Activated CD4-positive, alpha-beta memory T cell treated with anti-CD3 and anti-CD28 coated beads, Interleukin-2, amount 10 ng/mL, durations not matched to agents 7 days and 5 days (primary cell): ENCODE measurements around the gene KCNK7. TPM values are rescaled to one million over a fixed set of nuclear protein-coding genes. Genes with fewer than 3 reads are reported as not detected.

ENCODE experiments used
- CTCF ChIA-PET: fragments of 350-600 bp; sonication (Branson Sonifier 250); formaldehyde crosslinking; loops from one replicate; lab custom pipeline; 2021; ENCODE audit warnings: antibody characterized with exemption, inconsistent platforms; lab: Charles Lee
- POLR2A ChIA-PET: fragments of 350-600 bp; sonication (Branson Sonifier 250); formaldehyde crosslinking; loops from one replicate; lab custom pipeline; 2021; ENCODE audit warnings: antibody characterized with exemption; lab: Charles Lee
- DNase-seq: peaks from one replicate; pipeline ENCODE4 v3.0.0-alpha.2; 2020
- H3K27ac Mint-ChIP-seq: one replicate; pipeline ENCODE4 v1.8.0; 2021; ENCODE audit warnings: mild to moderate bottlenecking, mixed read lengths
- H3K27me3 Mint-ChIP-seq: one replicate; pipeline ENCODE4 v1.8.0; 2021; ENCODE audit warnings: mixed read lengths
- H3K36me3 Mint-ChIP-seq: one replicate; pipeline ENCODE4 v1.8.0; 2021; ENCODE audit warnings: low read depth, mixed read lengths
- H3K4me1 Mint-ChIP-seq: one replicate; pipeline ENCODE4 v1.8.0; 2021; ENCODE audit warnings: mixed read lengths
- H3K4me3 Mint-ChIP-seq: one replicate; pipeline ENCODE4 v1.8.0; 2021; ENCODE audit warnings: mild to moderate bottlenecking, mixed read lengths
- H3K9me3 Mint-ChIP-seq: one replicate; pipeline ENCODE4 v1.8.0; 2021; ENCODE audit warnings: mixed read lengths
- total RNA-seq, 2 experiments: library from RNA; stranded (reverse); gene quantifications; one replicate each; pipeline ENCODE4 v1.2.3, GENCODE V29; 2021

The KCNK7 gene
- total RNA-seq, 2 experiments from 2014 or later = 0.80 to 1.0 TPM

DNA sequence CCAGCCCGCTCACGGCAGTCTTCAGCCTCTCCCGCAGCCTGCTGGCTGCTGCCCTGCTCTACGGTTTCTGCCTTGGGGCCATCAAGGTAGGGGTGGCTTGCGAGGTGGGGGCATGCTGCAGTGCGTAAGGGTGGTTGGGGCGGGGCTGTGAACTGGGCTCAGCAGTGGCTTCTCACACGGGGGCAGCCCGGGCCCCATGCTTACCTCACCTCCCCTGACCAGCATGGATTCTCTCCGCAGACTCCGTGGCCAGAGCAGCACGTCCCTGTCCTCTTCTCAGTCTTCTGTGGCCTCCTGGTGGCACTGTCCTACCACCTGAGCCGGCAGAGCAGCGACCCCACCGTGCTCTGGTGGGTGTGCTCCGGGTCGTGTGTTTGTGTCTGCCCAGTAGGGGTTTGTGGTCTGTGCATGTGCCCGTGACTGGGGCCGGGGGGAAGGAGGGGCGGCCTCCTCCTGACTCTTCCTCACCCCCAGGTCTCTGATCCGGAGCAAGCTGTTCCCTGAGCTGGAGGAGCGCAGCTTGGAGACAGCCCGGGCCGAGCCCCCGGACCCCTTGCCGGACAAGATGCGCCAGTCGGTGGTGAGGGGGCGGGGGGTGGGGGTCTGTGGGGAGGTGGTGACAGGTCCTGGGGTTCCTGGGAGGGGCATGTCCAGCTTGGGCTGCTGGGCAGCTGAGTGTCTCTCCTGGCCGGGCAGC is 29.5 kb upstream of the KCNK7 start:
- Mint-ChIP-seq H3K9me3 (no peaks in the 10 kb centered on the region), H3K27me3 (no peaks in the 10 kb centered on the region), H3K4me3 (no peak overlapping the region), H3K36me3 (peaks cover 45% of the 10 kb centered on the region), H3K4me1 (peaks cover 5% of the 10 kb centered on the region), H3K27ac (no peak overlapping the region)
- no peak for DNase-seq
- POLR2A ChIA-PET = interaction anchor here (0.6 to 1.7 kb wide), 6 partner anchors 7 to 38 kb away, joined by 3 to 6 read pairs (median 4); partner anchors contain the start of genes RELA and SIPA1
- CTCF ChIA-PET = interaction anchor here (0.8 to 2.2 kb wide), 7 partner anchors 8 to 148 kb away, joined by 3 to 9 read pairs (median 5); partner anchors contain the start of genes RELA and SIPA1

DNA sequence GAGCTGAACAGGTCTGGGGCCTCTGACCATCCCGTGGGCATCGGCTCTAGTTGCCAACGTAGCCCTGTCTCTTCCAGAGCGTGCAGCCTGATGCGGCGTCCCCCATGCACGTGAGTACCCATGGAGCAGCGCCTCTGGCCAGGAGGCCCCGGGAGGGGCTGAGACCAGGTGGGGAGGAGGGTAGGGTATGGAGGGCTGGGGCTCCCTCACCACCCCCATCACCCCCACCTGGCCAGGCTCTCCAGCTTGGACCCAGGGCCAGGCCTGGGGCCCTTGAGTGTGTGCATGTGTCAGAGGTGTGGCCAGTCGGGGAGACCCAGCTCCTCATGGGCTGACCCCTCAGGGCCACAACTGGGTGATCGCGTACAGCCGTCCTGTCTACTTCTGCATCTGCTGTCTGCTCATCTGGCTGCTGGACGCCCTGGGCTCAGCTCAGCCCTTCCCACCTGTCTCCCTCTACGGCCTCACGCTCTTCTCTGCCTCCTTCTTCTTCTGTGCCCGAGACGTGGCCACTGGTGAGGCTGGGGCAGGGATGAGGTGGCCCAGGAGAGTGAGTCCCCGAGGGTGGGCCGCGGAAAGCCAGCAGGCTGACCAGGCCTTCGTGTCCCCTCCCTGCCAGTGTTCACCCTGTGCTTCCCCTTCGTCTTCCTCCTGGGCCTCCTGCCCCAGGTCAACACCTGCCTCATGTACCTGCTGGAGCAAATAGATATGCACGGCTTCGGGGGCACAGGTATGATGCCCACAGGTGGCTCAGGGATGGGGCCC is 28.4 kb upstream of the KCNK7 start:
- no peaks in the 10 kb centered on the region for H3K9me3 Mint-ChIP-seq

DNA sequence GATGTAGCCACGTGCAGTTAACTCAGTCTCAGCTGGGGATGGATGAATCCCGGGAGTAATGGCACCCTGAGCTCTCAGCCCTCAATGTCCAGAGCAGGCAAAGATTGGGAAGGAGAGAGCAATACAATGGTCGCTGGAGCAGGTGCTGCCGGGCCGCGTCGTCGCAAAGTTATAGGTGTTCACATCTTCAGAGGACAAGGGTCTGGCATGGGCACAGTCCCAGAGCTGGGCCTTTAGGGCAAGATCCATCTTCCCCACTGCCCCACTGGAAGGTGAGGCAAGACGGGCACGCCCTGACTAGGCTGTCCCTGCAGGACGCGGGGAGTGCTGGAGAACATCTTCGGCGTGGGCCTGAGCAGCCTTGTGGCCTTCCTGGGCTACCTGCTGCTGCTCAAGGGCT is 27.6 kb upstream of the KCNK7 start:
- H3K4me3 Mint-ChIP-seq = no peak overlapping the region
- POLR2A ChIA-PET = interaction anchor here (0.7 to 1.1 kb wide), 4 partner anchors 11 to 38 kb away, joined by 3 to 4 read pairs (median 3); no protein-coding TSS in a partner anchor
- CTCF ChIA-PET = no interaction called here
- peak overlapping the region; percentile 3 for H3K27ac Mint-ChIP-seq
- H3K36me3 Mint-ChIP-seq = peaks cover 52% of the 10 kb centered on the region
- H3K9me3 Mint-ChIP-seq = no peaks in the 10 kb centered on the region
- DNase-seq = no peak
- H3K4me1 Mint-ChIP-seq = peaks cover 6% of the 10 kb centered on the region
- H3K27me3 Mint-ChIP-seq = no peaks in the 10 kb centered on the region

More for the DNA sequence above, 28.4 kb upstream of the KCNK7 start:
- CTCF ChIA-PET = no interaction called here
- Mint-ChIP-seq H3K27ac (no peak overlapping the region), H3K4me1 (peaks cover 6% of the 10 kb centered on the region), H3K36me3 (peaks cover 47% of the 10 kb centered on the region), H3K27me3 (no peaks in the 10 kb centered on the region), H3K4me3 (no peak overlapping the region)
- no peak for DNase-seq
- POLR2A ChIA-PET = interaction anchor here (1.0 to 1.6 kb wide), 5 partner anchors 8 to 30 kb away, joined by 3 to 6 read pairs (median 3); no protein-coding TSS in a partner anchor

DNA sequence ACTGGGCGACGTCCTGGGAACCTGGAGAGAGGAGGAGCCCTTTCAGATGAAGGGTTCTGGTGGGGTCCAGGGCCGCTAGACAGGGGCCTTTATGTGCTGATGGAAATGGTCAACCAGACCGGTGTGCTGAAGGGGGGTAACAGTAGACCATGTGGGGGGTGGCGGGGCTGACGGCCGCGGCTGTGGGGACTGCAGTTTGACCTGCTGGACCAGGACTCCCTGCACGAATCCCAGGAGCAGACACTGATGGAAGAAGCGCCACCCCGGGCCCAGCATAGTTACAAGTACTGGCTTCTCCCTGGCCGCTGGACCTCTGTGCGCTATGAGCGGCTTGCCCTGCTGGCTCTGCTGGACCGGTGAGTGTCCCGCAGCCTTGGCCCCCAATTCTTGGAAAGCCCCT is 26.4 kb upstream of the KCNK7 start:
- Mint-ChIP-seq H3K27ac (no peak overlapping the region), H3K4me3 (no peak overlapping the region), H3K36me3 (peaks cover 45% of the 10 kb centered on the region), H3K4me1 (peaks cover 14% of the 10 kb centered on the region), H3K27me3 (no peaks in the 10 kb centered on the region), H3K9me3 (no peaks in the 10 kb centered on the region)
- ChIA-PET CTCF (no interaction called here), POLR2A (no interaction called here)
- no peak for DNase-seq

DNA sequence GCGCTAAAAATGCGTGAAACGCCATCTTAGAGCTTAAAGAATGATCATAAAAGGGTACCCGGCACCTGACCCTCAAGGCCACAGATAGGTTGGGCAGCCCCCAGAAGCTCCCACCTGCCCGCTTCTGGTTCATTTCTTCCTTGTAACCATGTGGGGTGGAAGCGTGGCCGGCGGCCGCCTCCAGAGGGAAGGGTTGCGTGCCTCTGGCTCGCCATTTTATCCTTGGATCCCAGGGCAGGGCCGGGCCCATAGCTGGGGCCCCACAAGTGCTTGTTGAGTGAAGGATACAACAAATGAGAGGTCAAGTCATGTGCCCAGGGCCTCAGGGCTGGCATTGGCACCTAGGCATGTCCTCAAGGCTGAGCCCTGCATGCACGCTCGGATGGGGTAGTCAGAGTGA is 25.9 kb upstream of the KCNK7 start:
- Mint-ChIP-seq H3K4me3 (no peak overlapping the region), H3K36me3 (peaks cover 45% of the 10 kb centered on the region), H3K9me3 (no peaks in the 10 kb centered on the region), H3K27ac (no peak overlapping the region), H3K27me3 (no peaks in the 10 kb centered on the region), H3K4me1 (peaks cover 19% of the 10 kb centered on the region)
- DNase-seq = no peak
- ChIA-PET CTCF (no interaction called here), POLR2A (no interaction called here)

DNA sequence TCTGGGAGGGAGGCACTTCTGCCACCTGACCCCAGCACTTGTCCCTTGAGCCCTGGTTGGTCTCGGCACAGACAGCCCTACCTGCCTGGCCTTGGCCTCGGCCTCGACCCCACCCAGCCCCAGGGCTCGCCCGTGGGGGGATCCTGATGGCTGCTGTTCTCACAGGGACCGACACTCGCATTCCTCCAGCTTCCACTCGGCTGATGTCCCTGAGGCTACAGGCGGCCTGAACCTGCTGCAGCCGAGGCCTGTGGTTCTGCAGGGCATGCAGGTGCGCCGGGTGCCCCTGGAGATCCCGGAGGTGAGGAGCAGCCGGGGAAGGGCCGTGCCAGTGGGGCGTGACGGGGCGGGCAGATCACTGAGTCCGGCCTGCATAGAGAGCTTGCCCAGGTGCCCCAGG is 25.1 kb upstream of the KCNK7 start:
- Mint-ChIP-seq H3K27ac (no peak overlapping the region), H3K4me3 (no peak overlapping the region), H3K4me1 (peaks cover 18% of the 10 kb centered on the region), H3K9me3 (no peaks in the 10 kb centered on the region), H3K27me3 (no peaks in the 10 kb centered on the region), H3K36me3 (peaks cover 40% of the 10 kb centered on the region)
- no peak for DNase-seq
- ChIA-PET POLR2A (no interaction called here), CTCF (no interaction called here)

DNA sequence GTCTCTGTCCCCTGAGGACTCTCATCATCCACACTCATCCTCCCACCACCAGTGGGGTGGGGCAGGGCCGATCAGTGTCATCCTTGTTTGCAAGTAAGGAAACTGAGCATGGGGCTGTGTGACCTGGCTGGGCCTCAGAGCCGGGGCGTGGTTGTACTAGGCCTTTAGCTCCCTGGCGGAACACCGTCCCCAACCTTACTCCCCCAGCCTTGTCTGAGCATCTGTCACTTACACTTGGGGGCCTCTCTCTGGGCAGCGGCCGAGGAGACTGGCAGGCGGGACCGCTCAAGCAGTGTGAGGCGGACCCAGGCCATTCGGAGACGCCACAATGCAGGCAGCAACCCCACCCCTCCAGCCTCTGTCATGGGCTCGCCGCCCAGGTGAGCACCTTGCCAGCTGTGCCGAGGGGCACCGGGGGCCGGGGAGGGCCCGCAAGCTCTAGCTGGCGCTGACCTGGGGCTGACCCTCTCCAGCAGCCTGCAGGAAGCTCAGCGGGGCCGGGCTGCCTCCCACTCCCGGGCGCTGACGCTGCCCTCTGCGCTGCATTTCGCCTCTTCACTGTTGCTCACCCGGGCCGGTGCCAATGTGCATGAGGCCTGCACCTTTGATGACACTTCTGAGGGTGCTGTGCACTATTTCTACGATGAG is 23.8 kb upstream of the KCNK7 start:
- POLR2A ChIA-PET = interaction anchor here (1.8 kb wide), 1 partner anchor 43 kb away, joined by 5 read pairs; the partner anchor contains the start of gene RELA

DNA sequence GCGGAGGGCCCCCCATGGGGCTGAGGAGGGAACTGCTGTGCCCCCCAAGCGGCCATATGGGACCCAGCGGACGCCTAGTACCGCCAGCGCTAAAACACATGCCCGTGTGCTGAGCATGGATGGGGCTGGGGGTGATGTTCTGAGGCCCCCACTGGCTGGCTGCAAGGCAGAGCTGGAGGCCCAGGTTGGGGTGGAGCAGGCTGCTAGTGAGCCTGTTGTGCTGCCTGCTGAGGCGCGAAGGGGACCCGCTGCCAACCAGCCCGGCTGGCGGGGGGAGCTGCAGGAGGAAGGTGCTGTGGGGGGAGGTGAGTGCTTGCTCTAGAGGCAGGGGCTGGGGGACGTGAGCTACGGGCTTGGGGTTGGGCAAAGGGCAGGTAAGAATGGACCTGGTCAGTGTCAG is 23.2 kb upstream of the KCNK7 start:
- POLR2A ChIA-PET = interaction anchor here (1.8 to 6.9 kb wide), 2 partner anchors 21 to 44 kb away, joined by 5 to 82 read pairs; partner anchors contain the start of genes RELA and SIPA1
- CTCF ChIA-PET = no interaction called here
- no peak overlapping the region for H3K27ac Mint-ChIP-seq

More for the DNA sequence above, 23.8 kb upstream of the KCNK7 start:
- Mint-ChIP-seq H3K9me3 (no peaks in the 10 kb centered on the region), H3K36me3 (peaks cover 39% of the 10 kb centered on the region), H3K4me1 (peaks cover 18% of the 10 kb centered on the region), H3K27ac (no peak overlapping the region), H3K27me3 (no peaks in the 10 kb centered on the region), H3K4me3 (no peak overlapping the region)
- CTCF ChIA-PET = interaction anchor here (1.2 kb wide), 1 partner anchor 31 kb away, joined by 3 read pairs; no protein-coding TSS in a partner anchor
- DNase-seq = no peak

DNA sequence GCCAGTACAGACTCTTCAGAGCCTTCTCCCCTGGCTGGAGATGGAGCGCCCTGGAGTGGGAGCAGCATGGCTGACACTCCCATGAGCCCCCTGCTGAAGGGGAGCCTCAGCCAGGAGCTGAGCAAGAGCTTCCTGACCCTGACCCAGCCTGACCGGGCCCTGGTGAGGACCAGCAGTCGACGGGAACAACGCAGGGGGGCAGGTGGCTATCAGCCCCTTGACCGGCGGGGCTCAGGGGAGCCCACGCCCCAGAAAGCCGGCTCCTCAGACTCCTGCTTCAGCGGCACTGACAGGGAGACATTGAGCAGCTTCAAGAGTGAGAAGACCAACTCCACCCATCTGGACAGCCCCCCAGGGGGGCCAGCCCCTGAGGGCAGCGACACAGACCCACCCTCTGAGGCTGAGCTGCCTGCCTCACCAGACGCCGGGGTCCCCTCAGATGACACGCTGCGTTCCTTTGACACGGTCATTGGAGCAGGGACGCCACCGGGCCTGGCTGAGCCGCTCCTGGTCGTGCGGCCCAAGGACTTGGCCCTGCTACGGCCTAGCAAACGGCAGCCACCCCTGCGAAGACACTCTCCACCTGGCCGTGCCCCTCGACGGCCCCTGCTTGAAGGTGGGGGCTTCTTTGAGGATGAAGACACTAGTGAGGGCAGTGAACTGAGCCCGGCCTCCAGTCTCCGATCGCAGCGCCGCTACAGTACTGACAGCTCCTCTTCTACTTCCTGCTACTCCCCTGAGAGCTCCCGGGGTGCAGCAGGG is 22.6 kb upstream of the KCNK7 start:
- Mint-ChIP-seq H3K4me3 (no peak overlapping the region), H3K27ac (no peak overlapping the region), H3K4me1 (peaks cover 19% of the 10 kb centered on the region), H3K9me3 (no peaks in the 10 kb centered on the region), H3K27me3 (no peaks in the 10 kb centered on the region), H3K36me3 (peaks cover 36% of the 10 kb centered on the region)
- DNase-seq = no peak
- POLR2A ChIA-PET = interaction anchor here (1.0 to 6.9 kb wide), 4 partner anchors 22 to 152 kb away, joined by 3 to 82 read pairs (median 20); partner anchors contain the start of genes RELA and SIPA1
- CTCF ChIA-PET = interaction anchor here (0.6 to 2.0 kb wide), 3 partner anchors 8 to 211 kb away, joined by 3 to 7 read pairs (median 3); partner anchors contain the start of gene KAT5

More for the DNA sequence above, 23.2 kb upstream of the KCNK7 start:
- Mint-ChIP-seq H3K27me3 (no peaks in the 10 kb centered on the region), H3K4me1 (peaks cover 18% of the 10 kb centered on the region), H3K36me3 (peaks cover 40% of the 10 kb centered on the region), H3K4me3 (no peak overlapping the region), H3K9me3 (no peaks in the 10 kb centered on the region)
- no peak for DNase-seq

DNA sequence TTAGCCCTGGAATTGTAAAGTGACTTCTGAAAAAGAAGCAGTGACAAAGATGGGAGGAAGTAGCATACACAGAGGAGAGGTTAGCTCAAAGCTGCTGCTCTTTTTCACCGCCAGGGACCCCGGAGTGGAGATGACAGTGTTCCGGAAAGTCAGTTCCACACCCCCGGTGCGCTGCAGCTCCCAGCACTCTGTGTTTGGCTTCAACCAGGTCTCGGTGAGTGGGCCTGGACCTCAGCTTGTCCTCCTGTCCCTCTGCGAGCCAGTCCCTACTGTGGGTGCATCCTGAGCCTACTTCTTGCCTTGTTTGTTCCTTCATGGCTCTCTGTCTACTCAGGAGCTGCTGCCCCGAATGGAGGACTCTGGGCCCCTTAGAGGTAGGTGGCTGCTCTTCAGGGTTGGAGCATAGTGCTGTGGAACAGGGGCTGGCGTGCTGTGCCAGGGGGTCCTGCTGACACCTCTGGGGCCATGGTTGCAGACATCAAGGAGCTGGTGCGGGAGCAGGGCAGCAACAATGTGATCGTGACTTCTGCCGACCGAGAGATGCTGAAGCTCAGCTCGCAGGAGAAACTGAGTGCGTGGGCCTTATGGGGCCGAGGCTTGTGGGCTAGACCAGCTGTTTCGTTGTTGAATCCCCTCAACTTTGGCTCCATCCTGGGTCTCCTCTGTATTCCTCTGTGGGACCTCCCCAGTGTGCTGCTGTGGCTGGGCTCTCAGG is 21.7 kb upstream of the KCNK7 start:
- peaks cover 36% of the 10 kb centered on the region for H3K36me3 Mint-ChIP-seq
- no peaks in the 10 kb centered on the region for H3K9me3 Mint-ChIP-seq
- POLR2A ChIA-PET = interaction anchor here (0.5 to 6.9 kb wide), 16 partner anchors 9 to 593 kb away, joined by 3 to 82 read pairs (median 6); partner anchors contain the start of genes CCDC85B, FAM89B, KCNK7 and MALAT1
- H3K27me3 Mint-ChIP-seq = no peaks in the 10 kb centered on the region
- peaks cover 27% of the 10 kb centered on the region for H3K4me1 Mint-ChIP-seq
- H3K27ac Mint-ChIP-seq = peak overlapping the region; percentile 95
- no peak for DNase-seq
- CTCF ChIA-PET = interaction anchor here (0.5 to 2.0 kb wide), 8 partner anchors 9 to 605 kb away, joined by 3 to 7 read pairs (median 4); partner anchors contain the start of genes KAT5 and SIPA1
- peak overlapping the region; percentile 98 for H3K4me3 Mint-ChIP-seq

DNA sequence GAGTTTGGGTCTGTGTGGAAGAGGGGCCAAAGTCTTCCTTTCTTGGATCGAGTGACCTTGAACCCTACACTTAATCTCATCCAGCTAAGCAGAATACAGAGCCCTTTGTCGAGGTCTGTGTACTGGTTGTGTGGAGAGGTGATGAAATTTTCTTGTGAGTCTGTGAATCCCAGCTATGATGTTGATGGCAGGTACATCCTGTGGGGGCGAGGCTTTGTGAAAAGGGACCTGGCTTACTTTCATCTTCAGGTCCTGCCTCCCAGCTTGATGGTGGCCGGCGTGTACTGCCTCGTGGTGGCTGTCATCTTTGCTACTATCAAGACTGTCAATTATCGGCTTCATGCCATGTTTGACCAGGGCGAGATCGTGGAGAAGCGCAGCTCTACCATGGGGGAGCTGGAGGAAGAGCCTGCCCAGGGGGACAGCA is 21.0 kb upstream of the KCNK7 start:
- peaks cover 34% of the 10 kb centered on the region for H3K4me1 Mint-ChIP-seq
- no peaks in the 10 kb centered on the region for H3K9me3 Mint-ChIP-seq
- peak overlapping the region; percentile 98 for H3K4me3 Mint-ChIP-seq
- peaks cover 41% of the 10 kb centered on the region for H3K36me3 Mint-ChIP-seq
- peak; percentile 53 for DNase-seq
- H3K27ac Mint-ChIP-seq = peak overlapping the region; percentile 95
- CTCF ChIA-PET = interaction anchor here (0.9 to 2.0 kb wide), 5 partner anchors 9 to 268 kb away, joined by 3 to 7 read pairs (median 5); partner anchors contain the start of gene SIPA1
- POLR2A ChIA-PET = interaction anchor here (1.0 to 6.9 kb wide), 14 partner anchors 9 to 273 kb away, joined by 3 to 82 read pairs (median 8); partner anchors contain the start of genes CCDC85B, FAM89B, FRMD8 and KCNK7
- no peaks in the 10 kb centered on the region for H3K27me3 Mint-ChIP-seq
